K562 (cell line): ENCODE data around the gene FMOD. TPM values are rescaled to one million over a fixed set of nuclear protein-coding genes. Genes with fewer than 3 reads are reported as not detected.

Source experiments
- ARID1B ChIP-seq: fragments of 450-650 bp; IDR thresholded peaks from 2 replicates; pipeline ENCODE4 v1.6.1; 2016; ENCODE audit warnings: antibody characterized with exemption, mild to moderate bottlenecking, inconsistent platforms
- DACH1 ChIP-seq: fragments of 450-650 bp; IDR thresholded peaks from 2 replicates; pipeline ENCODE4 v1.6.1; 2018; ENCODE audit not compliant: partially characterized antibody
- E2F3 ChIP-seq: fragments of 250-450 bp; sonication (Bioruptor Pico); IDR thresholded peaks from 2 replicates; pipeline ENCODE4 v1.4.0; 2020; ENCODE audit warnings: mild to moderate bottlenecking
- HCFC1 ChIP-seq: IDR thresholded peaks from 2 replicates; pipeline ENCODE4 v1.6.1; 2012; ENCODE audit warnings: low read depth, low read length, improper control_type of control experiment
- HDAC2 ChIP-seq: fragments of 450-650 bp; IDR thresholded peaks from 2 replicates; pipeline ENCODE4 v1.6.1; 2016; ENCODE audit warnings: mild to moderate bottlenecking
- KAT7 ChIP-seq: sonication (generic); formaldehyde crosslinking; IDR thresholded peaks from 2 replicates; pipeline ENCODE4 v1.8.0; 2022; ENCODE audit warnings: missing genetic modification reagents, mild to moderate bottlenecking, borderline replicate concordance
- KDM5B ChIP-seq: fragments of 200-600 bp; sonication (generic); IDR thresholded peaks from 2 replicates; pipeline ENCODE4 v1.6.1; 2012; ENCODE audit warnings: low read depth, mild to moderate bottlenecking, moderate library complexity, low read length, control low read depth, inconsistent platforms; ENCODE audit not compliant: insufficient replicate concordance
- NFIX ChIP-seq: fragments of 250-450 bp; sonication (Bioruptor Pico); IDR thresholded peaks from 2 replicates; pipeline ENCODE4 v1.4.0; 2020; ENCODE audit warnings: low read depth, mild to moderate bottlenecking, moderate library complexity
- SMARCA5 ChIP-seq: fragments of 450-650 bp; IDR thresholded peaks from 2 replicates; pipeline ENCODE4 v1.6.1; 2016
- SMC3 ChIP-seq: conservative IDR thresholded peaks from 2 replicates; pipeline ENCODE4 v1.6.1; 2011; ENCODE audit warnings: low read depth, low read length, improper control_type of control experiment; ENCODE audit not compliant: insufficient read depth
- WHSC1 ChIP-seq: IDR thresholded peaks from one replicate; pipeline ENCODE4 v1.6.1; 2012; ENCODE audit warnings: low read length, control low read depth, inconsistent platforms
- YY1 ChIP-seq, 3 experiments: IDR thresholded peaks; 2 replicates each; pipeline ENCODE4 v1.6.1; 2011; ENCODE audit warnings: low read length in 2 of 3, mild to moderate bottlenecking in 2 of 3, moderate library complexity in 2 of 3, borderline replicate concordance in 1 of 3, control low read depth in 1 of 3, low read depth in 1 of 3; ENCODE audit not compliant: insufficient read depth in 3 of 3, insufficient replicate concordance in 2 of 3, control insufficient read depth in 1 of 3, insufficient read length in 1 of 3; ENCODE audit errors: extremely low read depth in 1 of 3
- ZEB2 ChIP-seq: fragments of 450-650 bp; IDR thresholded peaks from 2 replicates; pipeline ENCODE4 v1.6.1; 2016
- polyA plus RNA-seq, 8 experiments: library from polyadenylated mRNA; depleted of rRNA in 4 of 8; stranded (reverse) in 5 of 8; unstranded in 3 of 8; fragments of >200 nt; fragmentation: Nextera tagmentation in 2 of 8; fragmentation: Illumina TruSeq in 1 of 8; extraction: Ambion mirVana in 2 of 8; extraction: Trizol in 1 of 8; gene quantifications; 2 replicates each; pipeline versions ENCODE4 v1.2.1 to v1.2.3, GENCODE V29; 2011 to 2014; ENCODE audit warnings: inconsistent platforms in 1 of 8, missing spikeins in 1 of 8
- total RNA-seq, 7 experiments: library from RNA; depleted of rRNA in 6 of 7; stranded (reverse); fragments of >200 nt in 6 of 7; fragmentation: Illumina TruSeq in 2 of 7; extraction: Trizol in 2 of 7; gene quantifications; 2 replicates each; pipeline versions ENCODE4 v1.2.1 to v1.2.3, GENCODE V29; 2011 to 2021; ENCODE audit warnings: low replicate concordance in 1 of 7
- TF ChIP-seq, protein P1 (sequence below): fragments of 450-650 bp; formaldehyde crosslinking; IDR thresholded peaks from 2 replicates; pipeline ENCODE4 v1.4.0; 2022; ENCODE audit warnings: missing genetic modification characterization
- TF ChIP-seq, protein P2 (sequence below): sonication (generic); formaldehyde crosslinking; IDR thresholded peaks from 2 replicates; pipeline ENCODE4 v1.8.0; 2022; ENCODE audit warnings: mild to moderate bottlenecking, missing genetic modification reagents
- TF ChIP-seq, protein P3 (sequence below): sonication (generic); formaldehyde crosslinking; IDR thresholded peaks from 2 replicates; pipeline ENCODE4 v1.9.0; 2022; ENCODE audit warnings: mild to moderate bottlenecking, missing genetic modification reagents
- TF ChIP-seq, protein P4 (sequence below): fragments of 450-650 bp; formaldehyde crosslinking; IDR thresholded peaks from 2 replicates; pipeline ENCODE4 v1.4.0; 2020; ENCODE audit warnings: mild to moderate bottlenecking, mixed read lengths
- TF ChIP-seq, protein P5 (sequence below): fragments of 450-650 bp; formaldehyde crosslinking; IDR thresholded peaks from 2 replicates; pipeline ENCODE4 v1.4.0; 2022; ENCODE audit warnings: mild to moderate bottlenecking, moderate library complexity

Gene FMOD
- total and polyA plus RNA-seq, 9 of the 15 experiments (the other 6 are each of a cell fraction or from before 2014, with no cell fraction given): 0.03 to 0.13 (median 0.03) TPM; not detected in 6

DNA sequence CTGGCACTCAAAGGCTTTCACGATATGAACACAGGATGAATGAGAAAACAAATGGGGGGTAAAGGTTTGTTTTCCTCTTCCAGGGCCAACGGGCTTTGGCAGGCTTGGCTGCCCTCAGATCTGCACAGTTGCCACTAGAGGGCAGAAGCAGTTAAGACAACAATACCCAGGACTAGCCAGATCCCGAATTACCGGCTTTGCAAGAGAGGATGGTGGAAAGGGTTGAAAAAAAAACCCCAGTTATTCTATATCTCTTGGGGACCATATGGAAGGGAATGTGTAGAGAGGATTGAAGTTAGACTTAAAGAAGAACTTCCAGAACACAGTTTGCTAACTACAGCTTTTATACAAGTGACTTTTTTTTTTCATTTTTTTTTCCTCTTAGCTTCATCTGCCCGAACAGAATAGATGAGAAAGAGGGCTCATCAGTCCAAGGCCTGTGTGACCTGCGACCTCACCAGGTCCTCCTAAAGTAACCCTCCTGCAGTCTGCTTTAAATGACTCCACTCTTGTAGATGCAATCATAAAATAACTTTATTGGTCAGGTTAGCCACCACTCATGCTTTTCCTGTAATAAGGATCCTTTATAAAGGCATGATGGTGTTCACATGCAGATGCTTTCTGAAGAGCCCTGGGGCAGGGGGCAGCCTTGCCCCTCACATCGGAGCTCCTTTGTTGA lies 10.7 kb downstream of the FMOD start (continued):
- TF ChIP-seq, protein P1, sequence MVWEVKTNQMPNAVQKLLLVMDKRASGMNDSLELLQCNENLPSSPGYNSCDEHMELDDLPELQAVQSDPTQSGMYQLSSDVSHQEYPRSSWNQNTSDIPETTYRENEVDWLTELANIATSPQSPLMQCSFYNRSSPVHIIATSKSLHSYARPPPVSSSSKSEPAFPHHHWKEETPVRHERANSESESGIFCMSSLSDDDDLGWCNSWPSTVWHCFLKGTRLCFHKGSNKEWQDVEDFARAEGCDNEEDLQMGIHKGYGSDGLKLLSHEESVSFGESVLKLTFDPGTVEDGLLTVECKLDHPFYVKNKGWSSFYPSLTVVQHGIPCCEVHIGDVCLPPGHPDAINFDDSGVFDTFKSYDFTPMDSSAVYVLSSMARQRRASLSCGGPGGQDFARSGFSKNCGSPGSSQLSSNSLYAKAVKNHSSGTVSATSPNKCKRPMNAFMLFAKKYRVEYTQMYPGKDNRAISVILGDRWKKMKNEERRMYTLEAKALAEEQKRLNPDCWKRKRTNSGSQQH (CRISPR knock-in tag): no peak
- TF ChIP-seq, protein P2, sequence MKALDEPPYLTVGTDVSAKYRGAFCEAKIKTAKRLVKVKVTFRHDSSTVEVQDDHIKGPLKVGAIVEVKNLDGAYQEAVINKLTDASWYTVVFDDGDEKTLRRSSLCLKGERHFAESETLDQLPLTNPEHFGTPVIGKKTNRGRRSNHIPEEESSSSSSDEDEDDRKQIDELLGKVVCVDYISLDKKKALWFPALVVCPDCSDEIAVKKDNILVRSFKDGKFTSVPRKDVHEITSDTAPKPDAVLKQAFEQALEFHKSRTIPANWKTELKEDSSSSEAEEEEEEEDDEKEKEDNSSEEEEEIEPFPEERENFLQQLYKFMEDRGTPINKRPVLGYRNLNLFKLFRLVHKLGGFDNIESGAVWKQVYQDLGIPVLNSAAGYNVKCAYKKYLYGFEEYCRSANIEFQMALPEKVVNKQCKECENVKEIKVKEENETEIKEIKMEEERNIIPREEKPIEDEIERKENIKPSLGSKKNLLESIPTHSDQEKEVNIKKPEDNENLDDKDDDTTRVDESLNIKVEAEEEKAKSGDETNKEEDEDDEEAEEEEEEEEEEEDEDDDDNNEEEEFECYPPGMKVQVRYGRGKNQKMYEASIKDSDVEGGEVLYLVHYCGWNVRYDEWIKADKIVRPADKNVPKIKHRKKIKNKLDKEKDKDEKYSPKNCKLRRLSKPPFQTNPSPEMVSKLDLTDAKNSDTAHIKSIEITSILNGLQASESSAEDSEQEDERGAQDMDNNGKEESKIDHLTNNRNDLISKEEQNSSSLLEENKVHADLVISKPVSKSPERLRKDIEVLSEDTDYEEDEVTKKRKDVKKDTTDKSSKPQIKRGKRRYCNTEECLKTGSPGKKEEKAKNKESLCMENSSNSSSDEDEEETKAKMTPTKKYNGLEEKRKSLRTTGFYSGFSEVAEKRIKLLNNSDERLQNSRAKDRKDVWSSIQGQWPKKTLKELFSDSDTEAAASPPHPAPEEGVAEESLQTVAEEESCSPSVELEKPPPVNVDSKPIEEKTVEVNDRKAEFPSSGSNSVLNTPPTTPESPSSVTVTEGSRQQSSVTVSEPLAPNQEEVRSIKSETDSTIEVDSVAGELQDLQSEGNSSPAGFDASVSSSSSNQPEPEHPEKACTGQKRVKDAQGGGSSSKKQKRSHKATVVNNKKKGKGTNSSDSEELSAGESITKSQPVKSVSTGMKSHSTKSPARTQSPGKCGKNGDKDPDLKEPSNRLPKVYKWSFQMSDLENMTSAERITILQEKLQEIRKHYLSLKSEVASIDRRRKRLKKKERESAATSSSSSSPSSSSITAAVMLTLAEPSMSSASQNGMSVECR: no peak
- no peak for TF ChIP-seq YY1 (IDR thresholded peaks at IDR 0.05; ENCODE audit: borderline replicate concordance in 1 of 3, control insufficient read depth in 1 of 3, extremely low read depth in 1 of 3, insufficient read depth in 3 of 3, insufficient read length in 1 of 3, insufficient replicate concordance in 2 of 3, low read depth in 1 of 3, low read length in 2 of 3)
- TF ChIP-seq, protein P3, sequence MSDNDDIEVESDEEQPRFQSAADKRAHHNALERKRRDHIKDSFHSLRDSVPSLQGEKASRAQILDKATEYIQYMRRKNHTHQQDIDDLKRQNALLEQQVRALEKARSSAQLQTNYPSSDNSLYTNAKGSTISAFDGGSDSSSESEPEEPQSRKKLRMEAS (CRISPR knock-in tag): no peak
- TF ChIP-seq SMC3: peak; percentile 90
- TF ChIP-seq KDM5B: no peak
- TF ChIP-seq NFIX (CRISPR knock-in tag): no peak
- TF ChIP-seq HDAC2: no peak
- TF ChIP-seq, protein P4, sequence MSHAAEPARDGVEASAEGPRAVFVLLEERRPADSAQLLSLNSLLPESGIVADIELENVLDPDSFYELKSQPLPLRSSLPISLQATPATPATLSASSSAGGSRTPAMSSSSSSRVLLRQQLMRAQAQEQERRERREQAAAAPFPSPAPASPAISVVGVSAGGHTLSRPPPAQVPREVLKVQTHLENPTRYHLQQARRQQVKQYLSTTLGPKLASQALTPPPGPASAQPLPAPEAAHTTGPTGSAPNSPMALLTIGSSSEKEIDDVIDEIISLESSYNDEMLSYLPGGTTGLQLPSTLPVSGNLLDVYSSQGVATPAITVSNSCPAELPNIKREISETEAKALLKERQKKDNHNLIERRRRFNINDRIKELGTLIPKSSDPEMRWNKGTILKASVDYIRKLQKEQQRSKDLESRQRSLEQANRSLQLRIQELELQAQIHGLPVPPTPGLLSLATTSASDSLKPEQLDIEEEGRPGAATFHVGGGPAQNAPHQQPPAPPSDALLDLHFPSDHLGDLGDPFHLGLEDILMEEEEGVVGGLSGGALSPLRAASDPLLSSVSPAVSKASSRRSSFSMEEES (CRISPR knock-in tag): no peak
- TF ChIP-seq HCFC1: peak; percentile 9; the same call in 1 of the 2 replicates
- TF ChIP-seq SMARCA5: no peak
- no peak for TF ChIP-seq E2F3 (CRISPR knock-in tag)
- TF ChIP-seq, protein P5, sequence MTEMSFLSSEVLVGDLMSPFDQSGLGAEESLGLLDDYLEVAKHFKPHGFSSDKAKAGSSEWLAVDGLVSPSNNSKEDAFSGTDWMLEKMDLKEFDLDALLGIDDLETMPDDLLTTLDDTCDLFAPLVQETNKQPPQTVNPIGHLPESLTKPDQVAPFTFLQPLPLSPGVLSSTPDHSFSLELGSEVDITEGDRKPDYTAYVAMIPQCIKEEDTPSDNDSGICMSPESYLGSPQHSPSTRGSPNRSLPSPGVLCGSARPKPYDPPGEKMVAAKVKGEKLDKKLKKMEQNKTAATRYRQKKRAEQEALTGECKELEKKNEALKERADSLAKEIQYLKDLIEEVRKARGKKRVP: 0 out of 2 replicates have a peak, but pooled peaks have one; percentile 18
- TF ChIP-seq WHSC1: no peak
- no peak for TF ChIP-seq KAT7 (CRISPR knock-in tag)
- no peak for TF ChIP-seq ZEB2
- TF ChIP-seq DACH1: no peak
- TF ChIP-seq ARID1B: no peak
